ENCODE measurements around the gene STK24. TPM values are rescaled to one million over a fixed set of nuclear protein-coding genes. Genes with fewer than 3 reads are reported as not detected.

Gene STK24
- polyA plus RNA-seq, 1 experiment = 44.0 TPM

DNA sequence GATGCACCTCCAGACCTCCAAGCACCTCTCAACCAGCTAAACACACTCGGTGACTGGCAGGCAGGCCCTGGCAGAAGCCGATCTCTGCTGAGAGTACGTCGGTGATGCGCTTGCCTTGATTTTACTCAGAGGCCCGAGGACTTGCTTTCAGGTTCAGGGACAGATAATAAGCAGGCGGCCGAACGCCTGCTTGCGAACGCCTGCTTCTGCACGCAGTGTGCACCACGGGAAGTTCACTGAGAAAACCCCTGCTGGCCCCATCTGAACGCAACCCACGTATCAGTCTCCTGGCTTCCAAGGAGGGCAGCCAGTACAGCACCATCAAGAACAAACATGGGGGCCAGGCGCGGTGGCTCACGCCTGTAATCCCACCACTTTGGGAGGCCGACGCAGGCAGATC lies 108.0 kb downstream of the STK24 start:
- Histone ChIP-seq H3K9me3 (ENCODE audit: control insufficient read depth, insufficient read depth, low read length) (no peaks in the 10 kb centered on the region), H3K4me3 (ENCODE audit: low read depth, low read length) (no peak overlapping the region), H3K27ac (ENCODE audit: low read depth, low read length) (no peak overlapping the region), H3K27me3 (ENCODE audit: control insufficient read depth, insufficient read depth, low read length) (no peaks in the 10 kb centered on the region)
- TF ChIP-seq, protein P1, sequence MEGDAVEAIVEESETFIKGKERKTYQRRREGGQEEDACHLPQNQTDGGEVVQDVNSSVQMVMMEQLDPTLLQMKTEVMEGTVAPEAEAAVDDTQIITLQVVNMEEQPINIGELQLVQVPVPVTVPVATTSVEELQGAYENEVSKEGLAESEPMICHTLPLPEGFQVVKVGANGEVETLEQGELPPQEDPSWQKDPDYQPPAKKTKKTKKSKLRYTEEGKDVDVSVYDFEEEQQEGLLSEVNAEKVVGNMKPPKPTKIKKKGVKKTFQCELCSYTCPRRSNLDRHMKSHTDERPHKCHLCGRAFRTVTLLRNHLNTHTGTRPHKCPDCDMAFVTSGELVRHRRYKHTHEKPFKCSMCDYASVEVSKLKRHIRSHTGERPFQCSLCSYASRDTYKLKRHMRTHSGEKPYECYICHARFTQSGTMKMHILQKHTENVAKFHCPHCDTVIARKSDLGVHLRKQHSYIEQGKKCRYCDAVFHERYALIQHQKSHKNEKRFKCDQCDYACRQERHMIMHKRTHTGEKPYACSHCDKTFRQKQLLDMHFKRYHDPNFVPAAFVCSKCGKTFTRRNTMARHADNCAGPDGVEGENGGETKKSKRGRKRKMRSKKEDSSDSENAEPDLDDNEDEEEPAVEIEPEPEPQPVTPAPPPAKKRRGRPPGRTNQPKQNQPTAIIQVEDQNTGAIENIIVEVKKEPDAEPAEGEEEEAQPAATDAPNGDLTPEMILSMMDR (IDR thresholded peaks at IDR 0.05; ENCODE audit: low read depth, low read length) = no peak
- ChIA-PET POLR2A (no interaction called here), CTCF (interaction anchor here (0.6 kb wide), 1 partner anchor 71 kb away, joined by 3 read pairs; no protein-coding TSS in a partner anchor)
- DNase-seq (ENCODE audit: low read depth, low spot score) = no peak

DNA sequence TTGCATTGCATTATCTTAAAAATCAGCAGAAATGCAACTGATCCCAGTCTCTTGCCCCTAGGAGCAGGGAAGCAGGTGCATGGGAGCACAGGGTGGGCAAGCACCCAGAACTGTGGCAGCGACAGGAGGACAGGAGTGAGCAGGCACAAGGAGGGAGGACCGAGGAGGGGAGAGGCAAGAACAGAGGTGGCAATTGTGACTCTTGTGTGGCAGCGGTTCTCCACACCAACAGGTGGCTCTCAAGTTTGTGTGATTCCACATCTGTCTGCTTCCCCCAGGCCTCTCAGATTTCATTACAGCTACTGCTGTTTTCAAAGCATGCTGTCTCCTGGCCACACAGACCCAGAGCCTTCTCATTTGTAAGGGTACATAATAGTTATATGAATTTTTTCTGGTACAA lies 108.5 kb downstream of the STK24 start:
- ChIA-PET POLR2A (no interaction called here), CTCF (interaction anchor here (1.6 to 3.6 kb wide), 2 partner anchors 185 to 203 kb away, joined by 3 to 20 read pairs; no protein-coding TSS in a partner anchor)
- Histone ChIP-seq H3K27ac (ENCODE audit: low read depth, low read length) (no peak overlapping the region), H3K4me3 (ENCODE audit: low read depth, low read length) (no peak overlapping the region), H3K9me3 (ENCODE audit: control insufficient read depth, insufficient read depth, low read length) (no peaks in the 10 kb centered on the region), H3K27me3 (ENCODE audit: control insufficient read depth, insufficient read depth, low read length) (no peaks in the 10 kb centered on the region)
- no peak for DNase-seq (ENCODE audit: low read depth, low spot score)
- TF ChIP-seq, protein P1 (IDR thresholded peaks at IDR 0.05; ENCODE audit: low read depth, low read length) = no peak

DNA sequence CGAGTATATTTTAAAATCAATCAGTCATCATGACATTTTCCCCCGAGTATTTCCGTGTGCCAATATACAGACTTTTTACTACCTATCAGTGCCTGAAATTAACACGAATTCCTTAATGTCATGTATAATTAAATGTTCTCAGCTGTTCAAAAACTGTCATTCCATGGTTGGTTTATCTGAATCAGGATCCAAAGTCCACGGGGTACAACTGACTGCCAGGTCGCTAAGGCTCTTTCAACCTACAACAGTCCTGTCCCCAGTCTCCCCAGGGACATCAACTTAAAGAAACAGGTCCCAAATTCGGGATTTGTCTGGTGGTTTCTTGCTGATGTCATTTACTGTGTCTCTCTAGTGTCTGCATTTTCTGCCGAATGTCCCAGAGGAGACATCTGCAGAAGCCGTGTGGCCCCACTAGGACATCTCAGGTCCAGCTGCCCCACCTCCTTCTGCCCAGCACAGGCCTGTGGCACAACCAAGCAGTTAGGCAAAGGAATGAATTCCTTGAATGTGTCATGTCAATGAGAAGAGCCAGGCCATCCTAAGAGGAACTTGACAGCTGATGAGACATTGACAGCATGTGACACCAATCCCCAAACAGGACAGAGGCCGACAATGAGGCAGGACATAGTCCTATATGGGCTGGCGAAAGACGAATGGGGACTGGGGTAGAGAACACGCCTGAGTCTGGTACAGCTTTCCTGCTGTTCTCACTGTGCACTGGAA lies 109.5 kb downstream of the STK24 start:
- no peak for DNase-seq (ENCODE audit: low read depth, low spot score)
- ChIA-PET CTCF (interaction anchor here (0.6 to 3.6 kb wide), 14 partner anchors 9 to 1186 kb away, joined by 3 to 20 read pairs (median 3); no protein-coding TSS in a partner anchor), POLR2A (no interaction called here)
- TF ChIP-seq, protein P1 (IDR thresholded peaks at IDR 0.05; ENCODE audit: low read depth, low read length) = no peak
- no peaks in the 10 kb centered on the region for H3K27me3 ChIP-seq (ENCODE audit: control insufficient read depth, insufficient read depth, low read length)
- H3K9me3 ChIP-seq (ENCODE audit: control insufficient read depth, insufficient read depth, low read length) = no peaks in the 10 kb centered on the region
- H3K4me3 ChIP-seq (ENCODE audit: low read depth, low read length) = no peak overlapping the region
- H3K27ac ChIP-seq (ENCODE audit: low read depth, low read length) = no peak overlapping the region

DNA sequence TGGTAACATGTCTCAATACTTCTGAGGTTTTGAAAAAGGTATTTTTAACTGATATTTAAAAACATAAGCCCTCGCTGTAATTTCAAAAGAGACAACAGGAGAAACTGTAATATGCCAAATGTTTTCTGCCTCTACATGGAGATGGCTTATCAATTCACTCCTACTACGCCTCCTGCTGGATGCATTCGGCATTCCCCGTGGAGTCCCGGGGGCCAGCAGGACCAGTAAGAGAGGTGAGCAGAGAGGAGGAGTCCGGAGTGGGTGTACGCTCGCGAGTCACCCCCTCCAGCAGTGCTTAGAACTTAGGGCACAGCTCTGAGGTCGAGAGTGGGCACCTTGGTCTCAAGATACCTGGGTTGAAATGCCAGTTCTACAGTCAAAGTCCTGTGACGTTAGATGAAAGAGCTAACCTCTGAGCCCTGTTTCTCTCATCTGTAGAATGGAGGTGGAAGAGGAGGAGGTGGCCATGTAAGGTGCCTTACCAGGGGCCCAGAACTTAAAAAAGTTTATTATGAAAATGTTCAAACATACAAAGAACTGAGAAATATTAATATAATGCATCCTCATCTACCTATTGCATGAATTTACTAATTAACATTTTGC lies 110.2 kb downstream of the STK24 start:
- Histone ChIP-seq H3K27ac (ENCODE audit: low read depth, low read length) (no peak overlapping the region), H3K9me3 (ENCODE audit: control insufficient read depth, insufficient read depth, low read length) (no peaks in the 10 kb centered on the region), H3K27me3 (ENCODE audit: control insufficient read depth, insufficient read depth, low read length) (no peaks in the 10 kb centered on the region), H3K4me3 (ENCODE audit: low read depth, low read length) (no peak overlapping the region)
- POLR2A ChIA-PET = no interaction called here
- no peak for DNase-seq (ENCODE audit: low read depth, low spot score)
- CTCF ChIA-PET = interaction anchor here (0.6 to 3.6 kb wide), 15 partner anchors 9 to 1185 kb away, joined by 3 to 20 read pairs (median 3); no protein-coding TSS in a partner anchor
- TF ChIP-seq, protein P1 (IDR thresholded peaks at IDR 0.05; ENCODE audit: low read depth, low read length) = peak; percentile 71

DNA sequence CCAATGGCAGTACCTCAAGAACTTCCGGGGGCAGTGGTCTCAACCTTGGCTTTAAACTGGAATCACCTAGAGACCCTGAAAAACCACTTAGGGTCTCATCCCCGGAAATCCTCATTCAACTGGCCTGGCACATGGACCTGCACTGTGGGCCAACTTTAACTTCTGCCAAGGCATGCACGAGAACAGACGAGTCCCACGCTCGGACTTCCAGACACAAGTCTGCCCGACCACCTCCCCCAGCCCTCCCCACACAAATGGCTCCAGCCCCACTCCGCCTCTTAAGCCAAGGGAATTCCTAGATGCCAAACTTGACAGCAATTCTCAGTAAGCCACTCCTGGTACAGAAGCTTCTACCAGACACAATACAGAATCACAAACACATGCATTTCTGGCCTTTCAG lies 114.0 kb downstream of the STK24 start:
- CTCF ChIA-PET = interaction anchor here (1.4 kb wide), 1 partner anchor 210 kb away, joined by 3 read pairs; no protein-coding TSS in a partner anchor
- TF ChIP-seq, protein P1 (IDR thresholded peaks at IDR 0.05; ENCODE audit: low read depth, low read length) = no peak
- POLR2A ChIA-PET = no interaction called here
- no peaks in the 10 kb centered on the region for H3K9me3 ChIP-seq (ENCODE audit: control insufficient read depth, insufficient read depth, low read length)
- no peak for DNase-seq (ENCODE audit: low read depth, low spot score)
- no peaks in the 10 kb centered on the region for H3K27me3 ChIP-seq (ENCODE audit: control insufficient read depth, insufficient read depth, low read length)
- H3K27ac ChIP-seq (ENCODE audit: low read depth, low read length) = no peak overlapping the region
- no peak overlapping the region for H3K4me3 ChIP-seq (ENCODE audit: low read depth, low read length)

All from AG04450 (cell line).